WTC11 (cell line): ENCODE measurements around the gene ZNF853.

ENCODE experiments used
- CTCF ChIP-seq: fragments of 200-600 bp; IDR thresholded peaks from 2 replicates; pipeline ENCODE4 v1.8.0; 2022; ENCODE audit warnings: antibody characterized with exemption
- ELF4 ChIP-seq: sonication (generic); formaldehyde crosslinking; IDR thresholded peaks from 2 replicates; pipeline ENCODE4 v1.8.1; 2022; ENCODE audit warnings: low read depth, mild to moderate bottlenecking, moderate library complexity, missing genetic modification reagents
- IRF2 ChIP-seq: sonication (generic); formaldehyde crosslinking; IDR thresholded peaks from 2 replicates; pipeline ENCODE4 v1.8.0; 2022; ENCODE audit warnings: low read depth, missing genetic modification reagents, borderline replicate concordance
- NFATC4 ChIP-seq: fragments of 250-450 bp; sonication (Bioruptor Pico); IDR thresholded peaks from 2 replicates; pipeline ENCODE4 v1.9.0; 2021; ENCODE audit warnings: mild to moderate bottlenecking
- NFE2L1 ChIP-seq: sonication (generic); formaldehyde crosslinking; IDR thresholded peaks from 2 replicates; pipeline ENCODE4 v1.8.1; 2023; ENCODE audit warnings: missing genetic modification reagents
- NFYB ChIP-seq: sonication (generic); formaldehyde crosslinking; conservative IDR thresholded peaks from 2 replicates; pipeline ENCODE4 v1.8.0; 2022; ENCODE audit warnings: low read depth, missing genetic modification reagents
- TCF7 ChIP-seq: sonication (generic); formaldehyde crosslinking; IDR thresholded peaks from 2 replicates; pipeline ENCODE4 v1.8.0; 2022; ENCODE audit warnings: mild to moderate bottlenecking, low read depth, missing genetic modification reagents, moderate library complexity
- ZNF219 ChIP-seq: sonication (generic); formaldehyde crosslinking; IDR thresholded peaks from 2 replicates; pipeline ENCODE4 v1.8.0; 2023; ENCODE audit warnings: missing genetic modification reagents, mild to moderate bottlenecking, borderline replicate concordance
- ZNF263 ChIP-seq: sonication (generic); formaldehyde crosslinking; IDR thresholded peaks from 2 replicates; pipeline ENCODE4 v1.8.1; 2022; ENCODE audit warnings: low read depth, mild to moderate bottlenecking, moderate library complexity, missing genetic modification reagents
- TF ChIP-seq, protein P1 (sequence below): sonication (generic); formaldehyde crosslinking; IDR thresholded peaks from 2 replicates; pipeline ENCODE4 v1.8.1; 2022; ENCODE audit warnings: missing genetic modification reagents, borderline replicate concordance

GRCh38 chr7:6588566-6588965 lies 26.8 kb upstream of the ZNF853 start:
- TF ChIP-seq CTCF (no peak), NFYB (CRISPR knock-in tag) (no peak), NFATC4 (CRISPR knock-in tag) (no peak), NFE2L1 (CRISPR knock-in tag) (no peak), ZNF263 (CRISPR knock-in tag) (no peak), TCF7 (no peak), ELF4 (CRISPR knock-in tag) (no peak), IRF2 (CRISPR knock-in tag) (no peak), ZNF219 (CRISPR knock-in tag) (no peak)
- TF ChIP-seq, protein P1, sequence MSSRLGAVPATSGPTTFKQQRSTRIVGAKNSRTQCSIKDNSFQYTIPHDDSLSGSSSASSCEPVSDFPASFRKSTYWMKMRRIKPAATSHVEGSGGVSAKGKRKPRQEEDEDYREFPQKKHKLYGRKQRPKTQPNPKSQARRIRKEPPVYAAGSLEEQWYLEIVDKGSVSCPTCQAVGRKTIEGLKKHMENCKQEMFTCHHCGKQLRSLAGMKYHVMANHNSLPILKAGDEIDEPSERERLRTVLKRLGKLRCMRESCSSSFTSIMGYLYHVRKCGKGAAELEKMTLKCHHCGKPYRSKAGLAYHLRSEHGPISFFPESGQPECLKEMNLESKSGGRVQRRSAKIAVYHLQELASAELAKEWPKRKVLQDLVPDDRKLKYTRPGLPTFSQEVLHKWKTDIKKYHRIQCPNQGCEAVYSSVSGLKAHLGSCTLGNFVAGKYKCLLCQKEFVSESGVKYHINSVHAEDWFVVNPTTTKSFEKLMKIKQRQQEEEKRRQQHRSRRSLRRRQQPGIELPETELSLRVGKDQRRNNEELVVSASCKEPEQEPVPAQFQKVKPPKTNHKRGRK (CRISPR knock-in tag): no peak
